Stimulated activated CD8-positive, alpha-beta memory T cell treated with anti-CD3 and anti-CD28 coated beads, Interleukin-15, amount 100 ng/mL, for 1 hour (primary cell): ENCODE results near the gene KRT12.

Source experiments
- DNase-seq: peaks from one replicate; pipeline ENCODE4 v3.0.0-alpha.2; 2020; ENCODE audit warnings: low read depth

The KRT12 gene

DNA sequence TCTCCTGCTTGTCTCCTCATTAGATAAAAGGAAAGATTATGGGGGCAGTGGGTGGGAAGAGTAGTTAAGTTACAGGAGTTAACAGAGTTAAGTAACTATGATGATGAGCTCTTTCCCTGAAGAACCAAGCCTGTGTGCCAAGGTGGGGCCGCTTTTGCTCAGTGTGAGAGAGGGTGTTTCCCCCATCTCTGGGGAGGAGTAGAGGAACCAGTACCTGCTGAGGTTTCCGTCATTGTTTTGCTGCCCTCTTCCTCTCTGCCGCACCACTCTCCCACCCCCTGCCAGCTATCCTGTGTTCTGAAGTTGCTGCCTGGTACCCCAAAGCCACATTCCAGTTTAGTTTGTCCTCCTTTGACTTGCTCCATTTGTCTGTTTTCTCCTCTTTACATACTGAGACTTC is 23.8 kb downstream of the KRT12 start:
- no peak for DNase-seq

DNA sequence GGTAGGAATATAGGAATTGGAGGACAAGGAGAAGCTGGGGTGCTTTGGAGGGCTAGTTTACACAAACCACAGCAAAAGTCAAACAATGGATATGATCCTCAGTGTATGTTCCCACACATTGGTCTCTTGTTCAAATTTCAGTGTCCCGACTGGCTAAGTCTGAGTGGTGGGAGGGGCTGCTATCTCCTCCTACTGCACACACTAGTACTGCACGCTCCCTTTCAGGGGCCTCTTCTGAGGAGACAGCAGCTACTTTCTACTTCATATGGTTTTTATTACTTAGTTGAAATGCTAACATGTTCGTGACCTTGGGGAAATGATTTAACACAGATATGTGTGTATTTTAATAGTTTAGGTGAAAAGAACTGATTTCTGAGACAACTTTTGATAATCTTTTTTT is 25.8 kb downstream of the KRT12 start:
- no peak for DNase-seq

DNA sequence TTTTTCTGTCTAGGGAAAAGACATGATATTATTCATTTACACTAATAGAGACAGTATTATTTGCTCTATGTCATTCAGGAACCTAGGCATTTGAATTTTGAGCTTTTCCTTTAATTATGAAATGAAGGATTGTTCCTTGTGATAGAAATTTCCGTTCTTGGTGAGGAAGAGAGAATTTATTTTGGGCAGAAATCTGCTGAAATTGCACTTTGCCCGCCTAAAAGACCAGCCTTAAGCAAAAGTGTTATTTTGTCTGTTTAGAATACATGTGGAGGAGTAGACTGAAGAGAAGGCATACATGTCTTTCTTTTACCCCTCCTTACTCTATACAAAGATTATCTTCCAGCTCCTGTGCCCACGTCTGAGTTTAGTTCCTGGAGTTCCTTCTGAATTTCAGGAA is 27.8 kb downstream of the KRT12 start:
- DNase-seq = no peak

DNA sequence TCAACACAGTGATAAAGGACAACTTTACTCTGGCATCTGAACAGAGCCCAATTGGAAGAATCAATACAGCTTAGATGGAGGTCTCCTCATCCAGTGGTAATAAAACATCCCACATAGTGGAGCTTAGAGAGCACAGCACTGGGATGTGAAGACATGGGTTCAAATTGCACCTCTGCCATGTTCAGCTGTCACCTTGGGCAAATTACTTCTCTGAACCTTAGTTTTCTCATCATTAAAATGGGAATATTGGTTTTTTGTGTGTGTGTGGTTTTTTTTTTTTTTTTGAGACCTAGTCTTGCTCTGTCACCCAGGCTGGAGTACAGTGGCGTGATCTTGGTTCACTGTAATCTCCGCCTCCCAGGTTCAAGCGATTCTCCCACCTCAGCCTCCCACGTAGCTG is 31.0 kb downstream of the KRT12 start:
- no peak for DNase-seq

DNA sequence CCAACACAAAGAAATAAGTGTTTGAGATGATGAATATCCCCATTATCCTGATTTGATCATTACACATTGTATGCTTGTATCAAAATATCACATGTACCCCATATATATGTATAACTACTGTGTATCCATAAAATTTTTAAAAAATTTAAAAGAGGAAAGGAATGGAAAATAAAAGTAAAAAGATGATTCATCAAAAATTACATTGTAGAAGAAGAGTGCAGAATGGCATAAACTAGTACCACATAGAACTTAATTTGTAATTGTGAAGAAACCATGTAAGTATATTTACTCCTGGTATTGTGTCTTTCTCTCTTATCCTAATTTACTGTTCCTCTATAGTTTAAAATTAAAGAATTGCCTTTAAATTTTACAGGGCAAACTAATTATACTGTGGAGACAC is 33.1 kb downstream of the KRT12 start:
- DNase-seq = no peak

DNA sequence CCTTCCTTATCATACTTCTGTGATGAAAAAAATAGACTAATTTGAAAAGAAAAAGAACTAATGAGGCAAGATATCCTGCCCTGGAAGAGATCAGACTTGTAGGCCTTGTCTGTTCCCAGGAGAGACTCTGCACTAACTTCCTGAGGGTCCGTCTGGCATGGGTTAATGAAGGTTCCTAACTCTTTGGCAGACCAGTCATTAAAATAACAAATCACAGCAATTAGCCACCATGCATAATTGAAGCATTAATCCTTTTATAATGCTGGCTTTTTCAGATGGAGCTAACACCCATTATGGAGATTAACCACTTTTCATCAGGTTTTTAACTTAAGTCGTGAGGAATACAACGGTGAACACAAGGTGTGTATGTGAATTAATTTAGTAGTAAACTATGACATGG is 34.2 kb downstream of the KRT12 start:
- no peak for DNase-seq

DNA sequence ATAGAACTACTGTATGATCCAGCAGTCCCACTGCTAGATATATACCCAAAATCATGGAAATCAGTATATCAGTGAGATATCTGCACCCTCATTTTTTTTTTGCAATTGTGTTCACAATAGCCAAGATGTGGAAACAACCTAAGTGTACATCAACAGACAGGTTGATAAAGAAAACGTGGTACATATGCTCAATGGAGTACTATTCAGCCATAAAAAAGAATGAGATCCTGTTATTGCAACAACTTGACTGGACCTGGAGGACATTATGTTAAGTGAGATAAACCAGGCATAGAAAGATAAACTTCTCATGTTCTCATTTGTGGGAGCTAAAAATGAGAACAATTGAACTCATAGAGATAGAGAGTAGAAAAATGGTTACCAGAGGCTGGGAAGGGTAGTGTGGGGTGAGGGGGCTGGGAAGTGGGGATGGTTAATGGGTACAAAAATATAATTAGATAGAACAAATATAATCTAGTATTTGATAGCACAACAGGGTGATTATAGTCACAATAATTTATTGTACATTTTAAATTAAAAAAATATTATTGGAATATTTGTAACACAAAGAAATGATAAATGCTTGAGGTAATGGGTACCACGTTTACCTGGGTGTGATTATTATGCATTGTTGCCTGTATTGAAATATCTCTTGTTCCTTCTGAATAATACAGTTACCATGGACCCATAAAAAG is 36.8 kb downstream of the KRT12 start:
- DNase-seq = no peak

DNA sequence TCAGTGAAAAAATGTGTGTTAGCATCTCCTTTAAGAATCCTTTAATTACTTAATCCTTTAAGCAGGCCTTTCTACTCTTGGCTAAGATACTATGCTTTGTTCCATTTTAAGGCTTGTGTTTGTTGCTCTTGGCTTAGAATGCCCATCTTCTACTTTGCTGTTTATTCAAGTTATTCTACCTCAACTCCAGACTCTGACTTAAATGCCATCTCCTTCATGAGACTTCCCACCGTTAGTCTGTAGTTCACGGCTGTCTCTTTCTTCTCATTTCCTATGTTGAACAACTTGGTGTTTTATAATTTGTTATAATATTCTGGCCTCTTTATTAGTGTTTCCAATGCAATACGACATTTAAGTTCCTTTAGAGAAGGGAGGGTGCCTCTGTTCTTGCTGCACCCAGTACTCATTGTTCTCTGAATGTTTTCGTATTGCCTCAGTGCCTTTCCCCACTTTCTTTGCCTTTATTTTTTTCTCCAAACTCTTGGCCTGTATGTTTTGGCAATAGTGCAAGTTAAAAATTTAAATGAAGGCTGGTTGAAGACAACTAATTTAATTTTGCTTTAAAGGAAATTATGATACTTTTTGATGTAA is 38.5 kb downstream of the KRT12 start:
- DNase-seq = no peak

DNA sequence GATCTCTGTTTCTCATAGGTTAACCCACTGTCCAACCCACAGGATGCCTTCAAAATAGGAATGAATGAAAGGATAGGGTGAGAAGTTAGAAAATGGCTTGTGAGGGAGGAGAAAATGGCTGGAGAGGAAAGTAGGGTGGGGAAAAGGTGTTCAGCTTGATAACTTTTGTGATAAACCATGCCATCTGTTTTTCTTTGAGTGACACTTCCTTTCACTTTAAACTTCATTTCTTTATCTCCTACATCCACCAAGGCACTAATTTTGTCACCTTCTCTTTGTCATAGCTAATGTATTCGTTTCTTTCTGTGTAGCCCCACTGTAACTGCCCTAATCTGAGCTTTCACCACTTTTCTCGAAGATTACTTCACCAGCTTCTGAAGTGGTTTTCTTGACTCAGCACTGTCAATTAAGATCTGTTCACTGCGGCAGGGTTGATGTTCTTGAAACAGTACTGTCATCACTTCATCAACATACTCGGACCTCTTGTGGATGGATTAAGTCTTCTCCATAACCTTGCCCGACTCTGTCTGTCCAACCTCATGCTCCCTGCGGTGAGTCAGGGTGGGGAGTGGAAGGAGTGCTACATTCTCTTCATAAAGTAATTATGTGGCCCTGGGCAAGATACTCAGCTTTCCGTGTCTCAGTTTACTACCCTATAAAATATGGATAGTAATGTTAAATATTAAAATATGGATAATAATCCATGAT is 39.1 kb downstream of the KRT12 start:
- no peak for DNase-seq

DNA sequence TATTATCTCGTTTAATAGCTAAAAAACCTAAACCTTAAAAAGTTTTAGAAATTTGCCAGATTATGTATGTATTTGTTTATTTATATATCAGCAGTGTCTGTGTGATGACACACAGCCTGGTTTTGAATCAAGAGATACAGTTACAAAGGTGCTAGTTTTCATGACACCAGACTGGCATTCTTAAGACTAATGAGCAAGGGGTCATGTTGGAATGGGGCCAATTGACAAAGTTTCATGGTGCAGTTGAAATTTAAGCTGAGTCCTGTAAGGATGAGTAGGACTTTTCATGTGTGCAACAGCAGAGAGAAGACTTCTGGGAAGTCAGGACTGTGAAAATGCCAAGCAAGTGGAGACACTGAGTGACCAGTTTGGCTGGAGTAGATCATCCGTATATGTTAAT is 41.4 kb downstream of the KRT12 start:
- DNase-seq = no peak

DNA sequence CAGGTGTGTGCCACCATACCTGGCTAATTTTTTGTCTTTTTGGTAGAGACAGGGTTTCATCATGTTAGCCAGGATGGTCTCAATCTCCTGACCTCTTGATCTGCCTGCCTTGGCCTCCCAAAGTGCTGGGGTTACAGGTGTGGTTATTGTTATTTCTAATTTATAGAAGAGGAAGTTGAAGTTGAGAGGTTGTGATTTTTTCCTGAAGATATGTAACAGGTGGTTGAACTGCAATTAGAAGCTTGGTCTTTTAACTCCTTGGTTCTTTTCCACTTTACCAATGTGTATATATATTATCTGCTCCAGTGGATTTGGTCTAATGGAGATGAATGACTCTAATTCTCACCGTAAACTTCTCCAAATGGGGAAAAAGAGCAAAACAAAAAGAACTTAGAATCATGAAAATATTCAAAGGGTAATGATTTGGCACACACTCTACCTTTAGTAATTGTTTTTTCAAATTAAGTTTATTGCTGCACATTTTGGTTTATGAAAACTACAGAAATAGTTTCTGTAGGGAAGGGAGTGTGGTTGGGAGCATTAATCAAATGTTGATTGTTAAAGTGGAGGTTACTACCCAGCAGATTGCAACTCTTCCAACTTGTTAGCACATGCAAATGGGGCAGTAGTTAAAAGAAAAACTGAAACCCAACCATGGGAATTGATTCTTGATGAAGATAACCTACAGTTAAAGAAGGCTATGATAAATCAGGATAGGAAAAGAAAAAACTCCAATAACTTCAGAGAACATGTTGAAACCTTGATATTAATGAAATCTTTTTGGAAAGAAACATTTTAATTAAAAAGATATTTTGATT is 42.8 kb downstream of the KRT12 start:
- no peak for DNase-seq

DNA sequence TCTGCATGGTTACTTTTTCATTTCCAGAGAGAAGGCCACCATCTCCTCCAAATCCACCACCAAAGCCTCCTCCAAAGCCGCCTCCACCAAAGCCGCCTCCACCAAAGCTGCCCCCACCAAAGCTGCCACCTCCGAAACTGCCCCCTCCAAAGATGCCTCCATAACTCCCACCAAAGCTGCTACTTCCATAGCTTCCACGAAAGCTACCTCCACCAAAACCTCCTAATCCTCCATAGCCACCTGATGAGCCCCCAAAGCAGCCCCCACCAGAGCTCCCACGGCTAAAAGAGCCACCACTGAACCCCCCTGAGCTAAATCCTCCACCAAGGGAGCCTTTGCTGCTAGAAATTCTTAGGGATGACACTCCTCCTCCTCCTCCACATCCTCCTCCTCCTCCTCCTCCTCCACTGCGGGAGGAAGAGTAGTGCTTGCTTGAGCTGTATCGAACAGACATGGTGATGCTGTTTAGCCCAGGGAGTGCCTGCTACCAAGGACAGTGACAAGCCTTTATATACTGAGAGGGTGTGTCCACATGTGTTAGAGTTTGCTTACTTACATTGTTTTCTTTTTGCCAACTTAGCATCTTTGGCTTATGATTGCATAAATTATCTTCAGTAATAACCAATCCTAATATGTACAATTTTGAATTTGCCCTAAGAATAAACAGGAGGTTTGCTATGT is 44.8 kb downstream of the KRT12 start, which contains the start of gene KRT10:
KRT10 (minus strand) TSS at position 483 of the 681 bp plus-strand sequence; CDS start at position 454, 29 bp downstream.
- no peak for DNase-seq

DNA sequence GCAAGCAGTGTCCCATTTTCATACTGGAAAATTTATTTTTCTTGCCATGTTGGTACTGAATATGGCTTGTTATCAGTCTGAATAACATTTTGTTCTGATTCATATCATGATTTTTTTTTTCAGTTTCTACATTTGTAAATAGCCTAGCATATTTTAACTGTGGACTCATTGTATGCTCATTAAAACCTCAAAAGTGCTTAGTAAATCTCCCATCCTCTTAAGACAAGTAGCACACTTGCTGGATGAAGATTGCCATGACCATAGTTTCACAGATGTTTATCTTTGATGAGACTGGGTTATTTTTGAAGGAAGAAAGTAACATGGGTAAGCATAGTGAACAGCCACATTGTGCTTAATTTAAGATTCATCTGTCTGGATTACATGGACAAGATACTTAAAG is 45.5 kb downstream of the KRT12 start:
- DNase-seq = no peak

DNA sequence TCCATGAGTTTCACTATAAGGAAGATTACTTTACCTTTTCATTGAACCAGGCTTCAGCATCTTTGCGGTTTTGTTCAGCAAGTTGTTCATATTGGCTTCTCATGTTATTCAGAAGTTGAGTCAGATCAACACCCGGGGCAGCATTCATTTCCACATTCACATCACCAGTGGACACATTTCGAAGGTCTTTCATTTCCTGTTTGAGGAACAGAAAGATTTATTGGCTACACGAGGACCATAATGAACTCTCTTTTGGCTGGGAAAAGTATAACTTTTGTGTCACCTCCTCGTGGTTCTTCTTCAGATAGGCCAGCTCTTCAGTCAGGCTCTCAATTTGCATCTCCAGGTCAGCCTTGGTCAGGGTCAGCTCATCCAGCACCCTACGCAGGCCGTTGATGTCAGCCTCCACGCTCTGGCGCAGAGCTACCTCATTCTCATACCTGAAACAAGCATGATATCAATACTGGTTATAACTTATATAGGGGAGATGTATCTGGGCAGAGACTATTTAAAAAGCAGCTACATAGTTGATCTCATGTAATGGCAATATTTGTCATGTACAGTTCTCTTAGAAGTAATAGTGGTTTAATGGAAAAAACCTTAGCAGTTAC is 46.7 kb downstream of the KRT12 start:
- no peak for DNase-seq

DNA sequence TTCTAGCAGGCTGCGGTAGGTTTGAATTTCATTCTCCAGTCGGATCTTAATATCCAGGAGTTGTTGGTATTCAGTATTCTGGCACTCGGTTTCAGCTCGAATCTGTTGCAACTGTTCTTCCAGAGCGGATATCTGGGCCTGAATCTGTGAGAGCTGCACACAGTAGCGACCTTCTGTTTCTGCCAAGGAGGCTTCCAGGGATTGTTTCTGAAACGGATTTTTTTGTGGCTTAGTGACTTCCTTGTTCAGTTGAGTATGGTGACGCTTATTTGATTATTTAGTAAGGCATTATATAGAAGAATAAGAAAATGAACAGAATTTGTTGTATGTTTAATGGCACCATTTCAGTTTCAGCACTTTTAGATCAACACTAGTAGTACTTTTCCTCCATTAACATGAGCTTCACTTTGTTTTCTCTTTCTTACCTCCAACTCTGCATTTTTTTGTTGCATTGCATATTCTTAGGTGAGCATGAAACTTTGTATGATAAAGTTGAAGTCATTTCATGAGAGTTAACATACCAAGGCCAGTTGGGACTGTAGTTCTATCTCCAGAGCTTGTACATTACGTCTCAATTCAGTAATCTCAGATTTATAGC is 47.4 kb downstream of the KRT12 start:
- DNase-seq = no peak

DNA sequence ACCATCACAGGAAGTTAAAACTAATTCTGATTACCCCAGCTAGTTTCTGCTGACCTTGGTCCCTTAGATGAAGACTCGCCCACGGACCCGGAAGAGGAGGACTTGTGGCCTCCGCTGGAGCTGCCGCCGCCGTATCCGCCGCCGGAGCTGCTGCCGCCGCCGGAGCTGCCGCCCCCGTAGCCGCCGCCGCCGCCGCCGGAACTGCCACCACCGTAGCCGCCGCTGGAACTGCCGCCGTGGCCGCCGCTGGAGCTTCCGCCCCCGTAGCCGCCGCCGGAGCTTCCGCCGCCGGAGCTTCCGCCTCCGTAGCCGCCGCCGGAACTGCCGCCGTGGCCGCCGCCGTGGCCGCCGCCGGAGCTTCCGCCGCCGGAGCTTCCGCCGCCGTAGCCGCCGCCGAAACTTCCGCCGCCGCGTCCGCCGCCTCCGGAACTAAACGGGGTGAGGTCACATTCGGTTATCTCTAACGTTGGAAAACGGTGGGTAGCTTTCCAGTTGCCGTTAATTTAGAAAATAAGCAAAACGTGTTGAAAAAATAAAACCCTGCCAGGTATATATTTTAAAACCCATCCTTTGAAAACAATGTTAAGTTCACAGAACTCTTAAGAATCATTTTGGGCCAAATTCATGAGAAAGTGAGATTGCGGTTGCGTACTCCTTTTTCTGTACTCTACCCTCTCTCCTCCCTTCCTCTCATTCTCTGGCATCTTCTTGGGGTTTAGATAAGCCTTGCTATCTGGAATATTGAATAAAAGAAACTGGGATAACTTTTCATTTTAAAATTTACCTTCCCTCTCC is 48.1 kb downstream of the KRT12 start:
- DNase-seq = peak; percentile 71

DNA sequence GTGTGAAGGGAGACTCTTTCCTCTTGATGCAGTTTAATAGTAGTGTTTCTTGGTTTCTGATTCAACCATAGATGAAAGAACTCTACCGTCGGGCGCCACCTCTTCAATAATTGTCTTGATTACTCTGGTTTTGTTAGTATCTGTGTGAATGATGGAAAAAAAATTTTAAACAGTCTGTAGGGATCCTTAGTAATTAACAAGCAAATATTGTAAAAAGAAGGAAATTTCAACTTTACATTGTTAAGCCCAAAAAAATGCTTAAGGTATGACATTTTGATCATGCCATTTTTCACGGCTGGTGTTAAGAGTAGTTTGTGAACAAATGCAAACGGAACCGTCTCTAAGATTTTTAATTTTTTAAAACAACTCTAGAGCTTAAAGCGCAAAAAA is 48.7 kb downstream of the KRT12 start:
- no peak for DNase-seq

DNA sequence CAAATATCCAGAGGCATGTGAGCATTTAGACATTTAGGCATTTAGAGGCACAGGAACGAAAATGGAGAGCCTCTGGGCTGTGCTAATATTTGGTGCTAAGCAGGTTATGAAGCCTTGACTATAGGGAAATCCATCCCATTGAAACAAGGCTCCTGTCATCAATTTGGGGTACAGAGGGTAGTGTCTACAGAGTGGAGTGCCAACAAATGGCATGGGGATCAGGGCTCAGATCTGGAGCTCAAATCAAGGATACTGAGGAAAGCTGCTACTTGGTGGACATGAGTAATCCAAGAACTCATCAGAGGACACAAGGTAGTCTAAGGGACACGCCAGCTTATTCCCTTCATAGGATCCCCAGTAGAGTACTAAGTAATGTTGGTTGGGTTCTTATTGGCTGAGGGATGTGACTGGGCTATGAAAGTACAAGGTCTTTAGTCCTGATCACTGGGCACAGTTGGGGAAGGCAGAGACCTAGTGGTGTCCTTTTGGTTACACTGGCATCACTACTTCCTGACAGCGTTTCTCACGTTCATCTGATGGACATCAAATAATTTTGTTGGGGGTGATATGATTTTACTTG is 49.8 kb downstream of the KRT12 start:
- no peak for DNase-seq

DNA sequence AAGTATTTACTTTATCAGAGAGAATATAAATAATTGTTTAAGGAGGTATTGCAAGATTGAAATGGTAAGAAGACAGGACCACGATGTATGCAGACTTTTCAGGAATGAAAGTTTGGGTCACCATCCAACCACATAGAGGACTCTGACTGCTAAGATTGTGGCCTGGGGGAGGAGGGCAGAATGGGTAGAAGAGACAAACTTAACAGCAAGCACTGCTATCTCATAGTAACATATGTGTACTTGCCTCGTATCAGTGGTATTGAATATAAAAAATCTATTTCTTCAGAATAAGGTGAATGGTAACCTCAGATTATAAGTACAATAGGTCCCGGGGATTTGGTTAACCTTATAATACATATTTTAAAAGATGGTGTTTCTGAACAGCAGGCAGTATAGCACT is 50.5 kb downstream of the KRT12 start:
- no peak for DNase-seq

DNA sequence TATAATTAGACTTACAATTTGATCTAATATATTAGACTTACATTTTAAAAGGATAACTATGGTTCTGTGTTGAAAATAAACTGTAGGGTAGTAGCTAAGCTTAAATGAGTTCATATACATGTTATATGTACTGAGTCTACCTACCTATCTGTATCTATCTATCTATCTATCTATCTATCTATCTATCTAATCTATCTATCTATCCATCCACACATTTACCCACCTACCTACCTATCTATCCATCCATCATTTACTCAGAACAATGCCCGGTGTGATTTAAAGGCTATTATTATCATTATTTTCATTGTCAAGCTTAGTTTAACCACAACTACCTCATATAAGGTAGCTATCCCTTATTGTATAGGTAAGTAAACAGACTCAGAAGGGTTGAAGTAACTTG is 51.6 kb downstream of the KRT12 start:
- no peak for DNase-seq
